AG09319 (cell line): ENCODE measurements around the gene SIDT1.
"Not testable (repeated sequence)": the region's sequence is repeated elsewhere in the genome, so short reads cannot be mapped to it uniquely, and the experiment has no call there.

ENCODE experiments used
- DNase-seq: peaks from one replicate; pipeline ENCODE4 v3.0.0-alpha.2; 2010; ENCODE audit warnings: low read depth; ENCODE audit errors: extremely low read depth
- CTCF ChIP-seq: IDR thresholded peaks from 2 replicates; pipeline ENCODE4 v1.5.1; 2011; ENCODE audit warnings: low read depth, mild to moderate bottlenecking, inconsistent platforms, low read length, moderate library complexity

Gene SIDT1

DNA sequence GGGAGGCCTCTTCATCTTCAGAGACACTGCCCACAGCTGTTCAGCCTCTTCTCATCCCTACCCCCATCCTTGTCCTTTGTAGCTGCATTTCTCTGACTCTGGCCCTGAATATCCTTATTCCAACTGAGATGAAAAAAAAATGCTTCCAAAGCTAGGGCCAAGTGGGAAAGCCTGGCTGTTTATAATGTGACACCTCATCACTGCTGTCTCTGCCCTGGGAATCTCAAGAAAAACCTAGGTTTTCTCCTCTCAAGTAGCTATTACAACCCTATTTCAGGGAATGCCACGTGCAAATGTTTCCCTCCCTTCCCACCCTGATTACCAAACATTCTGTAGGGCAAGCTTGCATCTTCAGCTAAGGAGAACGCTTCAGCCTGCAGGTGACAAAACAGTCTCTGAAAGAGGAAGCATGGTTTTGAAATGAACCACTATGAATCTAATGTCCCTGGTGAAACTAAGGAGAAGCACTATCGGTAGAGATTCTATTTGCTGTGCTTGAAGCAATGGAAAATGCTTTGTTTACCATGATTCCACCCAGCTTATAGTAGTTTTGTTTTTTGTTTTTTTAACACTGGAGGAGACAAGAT is 98.7 kb downstream of the SIDT1 start:
- TF ChIP-seq CTCF = no peak
- no peak for DNase-seq

DNA sequence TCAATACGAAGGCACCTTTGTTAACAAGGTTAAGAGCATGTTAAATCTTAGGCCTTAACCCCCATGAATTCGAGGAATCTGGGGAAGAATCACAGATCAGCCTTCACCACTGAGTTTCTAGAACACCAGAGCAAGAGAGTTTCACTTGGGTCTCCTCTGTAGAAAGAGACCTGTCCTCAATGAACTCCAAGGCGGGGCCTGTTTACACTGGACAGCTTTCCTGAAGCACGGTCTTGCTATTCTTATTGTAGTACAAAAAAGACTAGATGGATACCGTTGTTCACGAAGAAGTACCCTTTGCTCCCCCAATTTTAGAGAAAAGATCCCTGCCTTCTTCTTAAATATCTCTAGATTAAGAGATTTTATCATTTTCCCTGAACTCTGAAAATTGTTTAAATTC is 99.2 kb downstream of the SIDT1 start:
- TF ChIP-seq CTCF = no peak
- DNase-seq = no peak

DNA sequence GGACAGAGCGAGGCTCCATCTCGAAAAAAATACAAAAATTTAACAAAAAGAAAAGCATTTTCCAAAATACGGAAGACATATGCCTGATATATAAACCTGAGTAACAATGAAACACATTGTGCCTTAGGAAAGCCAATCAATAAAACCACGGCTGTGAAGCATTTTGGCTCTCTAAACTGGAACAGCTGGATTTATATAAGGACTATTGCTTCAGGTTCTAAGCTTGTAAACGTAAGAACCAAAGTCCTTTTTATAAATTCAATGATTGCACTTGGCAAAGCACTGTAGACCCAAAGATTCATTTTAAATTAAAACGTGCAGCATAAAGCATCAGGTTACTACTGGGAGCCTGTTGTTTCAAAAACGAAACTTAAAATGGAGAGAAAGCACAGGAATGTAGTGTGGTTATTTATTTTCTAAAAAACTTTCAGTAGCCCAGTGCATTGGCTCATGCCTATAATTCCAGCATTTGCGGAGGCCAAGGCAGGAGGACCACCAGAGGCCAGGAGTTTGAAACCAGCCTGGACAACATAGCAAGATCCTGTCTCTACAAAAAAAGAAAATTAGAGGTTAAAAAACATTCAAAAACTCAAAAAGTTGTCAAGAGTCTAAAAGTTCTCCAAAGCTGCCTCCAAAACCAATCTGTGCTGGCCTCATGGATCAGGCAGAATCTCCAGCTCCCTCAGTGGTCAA is 102.6 kb downstream of the SIDT1 start:
- TF ChIP-seq CTCF = no peak
- peak; percentile 22 for DNase-seq

- not testable (repeated sequence) for DNase-seq
These were observed 103.7 kb downstream of the SIDT1 start for GRCh38 chr3:113636034-113636433.

DNA sequence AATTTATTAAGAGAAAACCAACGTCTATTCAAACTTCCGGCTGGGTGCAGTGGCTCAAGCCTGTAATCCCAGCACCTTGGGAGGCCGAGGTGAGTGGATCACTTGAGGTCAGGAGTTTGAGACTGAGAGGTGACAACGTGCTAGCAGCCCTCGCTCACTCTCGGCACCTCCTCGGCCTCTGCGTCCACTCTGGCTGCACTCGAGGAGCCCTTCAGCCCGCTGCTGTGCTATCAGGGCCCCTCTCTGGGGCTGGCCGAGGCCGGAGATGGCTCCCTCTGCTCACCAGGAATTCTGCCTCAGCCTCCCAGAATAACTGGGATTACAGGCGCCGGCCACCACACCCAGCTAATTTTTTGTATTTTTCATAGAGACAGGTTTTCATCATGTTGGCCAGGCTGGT is 105.4 kb downstream of the SIDT1 start:
- TF ChIP-seq CTCF = no peak
- DNase-seq = no peak

DNA sequence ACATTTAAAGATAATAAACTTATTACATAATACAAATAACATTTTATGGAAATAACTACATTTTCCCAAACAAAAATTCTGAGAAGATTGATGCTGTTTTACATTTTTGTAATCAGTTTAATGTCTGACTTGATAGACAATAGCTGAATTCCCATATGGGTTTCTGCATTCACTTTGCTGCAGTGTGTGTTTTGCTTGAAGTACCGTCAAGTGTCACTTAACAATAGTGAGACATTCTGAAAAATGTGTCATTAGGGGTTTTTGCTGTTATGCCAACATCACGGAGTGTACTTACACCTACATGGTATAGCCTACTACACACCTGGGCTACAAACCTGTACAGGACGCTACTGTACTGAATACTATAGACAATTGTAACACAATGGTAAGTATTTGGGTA is 106.6 kb downstream of the SIDT1 start:
- DNase-seq = no peak
- TF ChIP-seq CTCF = no peak

- TF ChIP-seq CTCF = no peak
- DNase-seq = no peak
These were observed 111.2 kb downstream of the SIDT1 start for GRCh38 chr3:113643583-113643982.

DNA sequence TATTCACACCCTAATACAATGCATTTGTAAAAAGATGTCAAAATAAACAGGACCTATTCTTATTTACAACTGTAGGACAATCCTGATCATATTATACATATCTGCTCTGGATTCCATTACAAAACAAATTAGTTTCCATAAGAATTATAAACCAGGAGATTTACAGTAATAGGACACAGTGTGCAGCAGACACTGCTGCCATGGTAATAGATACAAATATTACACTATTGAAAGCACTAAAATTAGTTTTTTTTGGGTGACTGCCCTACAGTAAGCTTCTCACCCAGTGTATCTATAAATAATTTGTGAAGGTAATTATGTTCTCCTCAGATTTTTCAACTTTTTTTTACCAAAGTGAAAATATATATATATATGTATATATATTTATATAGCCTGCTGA is 116.2 kb downstream of the SIDT1 start:
- TF ChIP-seq CTCF = no peak
- DNase-seq = no peak
